UCSD-AML1 (cell line): ENCODE data around the gene RAP2C.
"Not testable (repeated sequence)": the region's sequence is repeated elsewhere in the genome, so short reads cannot be mapped to it uniquely, and the experiment has no call there.

Experiments
- DNase-seq: peaks from one replicate; lab custom pipeline; 2025; ENCODE audit not compliant: unreplicated experiment; lab: John Stamatoyannopoulos, UW

The RAP2C gene

GRCh38 chrX:132200976-132201375 is 18.3 kb downstream of the RAP2C start:
- DNase-seq = no peak

GRCh38 chrX:132199941-132200340 is 19.3 kb downstream of the RAP2C start:
- DNase-seq = no peak

GRCh38 chrX:132193872-132194574 is 25.2 kb downstream of the RAP2C start:
- DNase-seq = no peak

GRCh38 chrX:132191938-132192337 is 27.3 kb downstream of the RAP2C start:
- DNase-seq = no peak

GRCh38 chrX:132188175-132188574 is 31.1 kb downstream of the RAP2C start:
- DNase-seq = no peak

- no peak for DNase-seq
These were observed 31.8 kb downstream of the RAP2C start for GRCh38 chrX:132187451-132187850.

GRCh38 chrX:132184871-132185270 is 34.4 kb downstream of the RAP2C start:
- no peak for DNase-seq

GRCh38 chrX:132181364-132181763 is 37.9 kb downstream of the RAP2C start:
- DNase-seq = no peak

- DNase-seq = no peak
These were observed 38.3 kb downstream of the RAP2C start for GRCh38 chrX:132180929-132181328.

- no peak for DNase-seq
These were observed 45.6 kb downstream of the RAP2C start for GRCh38 chrX:132173647-132174046.

- no peak for DNase-seq
These were observed 47.4 kb downstream of the RAP2C start for GRCh38 chrX:132171881-132172280.

- no peak for DNase-seq
These were observed 47.8 kb downstream of the RAP2C start for GRCh38 chrX:132171478-132171877.

- no peak for DNase-seq
These were observed 49.7 kb downstream of the RAP2C start for GRCh38 chrX:132169554-132169953.

GRCh38 chrX:132165651-132166050 is 53.6 kb downstream of the RAP2C start:
- no peak for DNase-seq

- no peak for DNase-seq
These were observed 54.2 kb downstream of the RAP2C start for GRCh38 chrX:132165005-132165404.

- not testable (repeated sequence) for DNase-seq
These were observed 56.2 kb downstream of the RAP2C start for GRCh38 chrX:132163094-132163493.

- DNase-seq = no peak
These were observed 66.1 kb downstream of the RAP2C start for GRCh38 chrX:132153166-132153565.
